Esophagus muscularis mucosa (tissue), 4 donors: ENCODE data around the gene LRRN4. TPM values are rescaled to one million over a fixed set of nuclear protein-coding genes. Genes with fewer than 3 reads are reported as not detected.

Experiments
- DNase-seq: peaks from one replicate; pipeline ENCODE4 v3.0.0-alpha.2; 2017; ENCODE audit errors: extremely low spot score
- H3K27ac ChIP-seq, 4 donors: fragments of 200-600 bp; sonication (generic); replicated peaks in 1 of 4; 1 replicate in 3 of 4; 2 replicates in 1 of 4; pipeline ENCODE4 v1.5.1; 2016 to 2019; ENCODE audit warnings: mild to moderate bottlenecking in 1 of 4
- H3K27me3 ChIP-seq, 4 donors: fragments of 200-600 bp; sonication (generic); one replicate each; pipeline versions ENCODE4 v1.5.1 to v1.6.0; 2016 to 2019
- H3K36me3 ChIP-seq, 4 donors: fragments of 200-600 bp; sonication (generic); one replicate each; pipeline ENCODE4 v1.5.1; 2016 to 2019
- H3K4me1 ChIP-seq, 4 donors: fragments of 200-600 bp; sonication (generic); one replicate each; pipeline ENCODE4 v1.5.1; 2016 to 2019
- H3K4me3 ChIP-seq, 4 donors: fragments of 200-600 bp; sonication (generic); 1 replicate in 2 of 4; 2 replicates in 2 of 4; pipeline ENCODE4 v1.5.1; 2016 to 2019; ENCODE audit warnings: mild to moderate bottlenecking in 4 of 4, moderate library complexity in 1 of 4
- H3K9me3 ChIP-seq, 4 donors: fragments of 200-600 bp; sonication (generic); 1 replicate in 3 of 4; 2 replicates in 1 of 4; pipeline ENCODE4 v1.5.1; 2016 to 2019
- CTCF ChIP-seq, 3 experiments: fragments of 200-600 bp in 2 of 3; fragments of 450-650 bp in 1 of 3; sonication (generic) in 2 of 3; IDR thresholded peaks; one replicate each; pipeline ENCODE4 v1.5.1; 2017 to 2019; ENCODE audit warnings: antibody characterized with exemption in 3 of 3, mild to moderate bottlenecking in 2 of 3, moderate library complexity in 1 of 3
- EP300 ChIP-seq: sonication (generic); formaldehyde crosslinking; IDR thresholded peaks from one replicate; pipeline ENCODE4 v1.6.1; 2017; ENCODE audit warnings: antibody characterized with exemption
- POLR2A ChIP-seq: fragments of 450-650 bp; IDR thresholded peaks from one replicate; pipeline ENCODE4 v1.6.1; 2017; ENCODE audit warnings: antibody characterized with exemption, moderate library complexity, mild to moderate bottlenecking, low read depth
- POLR2AphosphoS5 ChIP-seq, 2 donors: sonication (generic); formaldehyde crosslinking; IDR thresholded peaks; one replicate each; pipeline ENCODE4 v1.6.1; 2017; ENCODE audit warnings: antibody characterized with exemption in 2 of 2
- WGBS: methylation state at CpG from one replicate; pipeline ENCODE4 v1.1.5; 2018; 5-methylcytosine and 5-hydroxymethylcytosine counted together
- intact Hi-C: fragments of 100-400 bp; cut with DNase I; formaldehyde crosslinking; loops from one replicate; pipeline ENCODE4 v1.15.1; 2023
- small RNA-seq, 3 donors: library from RNA; depleted of rRNA; stranded (forward); fragments of <200 nt; gene quantifications; one replicate each; pipeline ENCODE3, GENCODE V24; 2016
- total RNA-seq, 4 donors: library from RNA; depleted of rRNA; stranded (reverse); fragments of >200 nt; gene quantifications; one replicate each; pipeline versions ENCODE4 v1.1.0 to v1.2.1, GENCODE V29; 2016

Gene LRRN4
- total RNA-seq, 4 donors from 2014 or later, result 0.17 to 0.42 TPM; not detected in 2

GRCh38 chr20:5999783-6000182 lies 54.1 kb downstream of the LRRN4 start:
- H3K27me3 ChIP-seq, result no peaks in the 10 kb centered on the region
- intact Hi-C loops, result no loop called here
- H3K36me3 ChIP-seq, result peaks cover 0 to 9% (median 7%) of the 10 kb centered on the region in 4 donors
- WGBS, result 93% methylated on average over 9 of the region's 9 CpGs
- H3K9me3 ChIP-seq, result no peaks in the 10 kb centered on the region
- no peak overlapping the region for H3K27ac ChIP-seq
- TF ChIP-seq POLR2A, result no peak
- TF ChIP-seq EP300, result no peak
- TF ChIP-seq CTCF (IDR thresholded peaks at IDR 0.05), result no peak
- TF ChIP-seq POLR2AphosphoS5 (IDR thresholded peaks at IDR 0.05), result no peak
- H3K4me1 ChIP-seq, result peaks cover 0 to 2% (median under 1%) of the 10 kb centered on the region in 4 donors
- no peak overlapping the region for H3K4me3 ChIP-seq
- DNase-seq, result no peak

GRCh38 chr20:5996765-5997164 lies 57.1 kb downstream of the LRRN4 start:
- intact Hi-C loops, result no loop called here
- 92% methylated on average over 1 of the region's 1 CpG for WGBS
- TF ChIP-seq CTCF (IDR thresholded peaks at IDR 0.05) (no peak), POLR2AphosphoS5 (IDR thresholded peaks at IDR 0.05) (no peak), EP300 (no peak), POLR2A (no peak)

GRCh38 chr20:5991623-5992441 lies 62.0 kb downstream of the LRRN4 start:
- intact Hi-C loops, result no loop called here
- WGBS, result 47% methylated on average over 2 of the region's 2 CpGs
- H3K9me3 ChIP-seq, result no peaks in the 10 kb centered on the region
- no peak for TF ChIP-seq POLR2AphosphoS5 (IDR thresholded peaks at IDR 0.05)
- no peak for TF ChIP-seq POLR2A
- no peak for TF ChIP-seq EP300
- no peak for TF ChIP-seq CTCF (IDR thresholded peaks at IDR 0.05)
- H3K4me1 ChIP-seq, result peaks cover 0 to 26% (median 16%) of the 10 kb centered on the region in 4 donors
- H3K4me3 ChIP-seq, result no peak overlapping the region
- peaks cover 0 to 32% (median 21%) of the 10 kb centered on the region in 4 donors for H3K36me3 ChIP-seq
- no peak for DNase-seq
- peak overlapping the region; percentile 5 to 40 (median 20) for H3K27ac ChIP-seq
- H3K27me3 ChIP-seq, result no peaks in the 10 kb centered on the region

More at GRCh38 chr20:5996765-5997164, 57.1 kb downstream of the LRRN4 start:
- H3K36me3 ChIP-seq, result peaks cover 0 to 10% (median 8%) of the 10 kb centered on the region in 4 donors
- H3K27me3 ChIP-seq, result no peaks in the 10 kb centered on the region
- H3K27ac ChIP-seq, result no peak overlapping the region
- H3K4me3 ChIP-seq, result no peak overlapping the region
- DNase-seq, result no peak
- H3K9me3 ChIP-seq, result no peaks in the 10 kb centered on the region
- peaks cover 0 to 18% (median 8%) of the 10 kb centered on the region in 4 donors for H3K4me1 ChIP-seq

GRCh38 chr20:5990946-5991345 lies 62.9 kb downstream of the LRRN4 start:
- Histone ChIP-seq H3K9me3 (no peaks in the 10 kb centered on the region), H3K27me3 (no peaks in the 10 kb centered on the region), H3K4me1 (peaks cover 0 to 26% (median 16%) of the 10 kb centered on the region in 4 donors), H3K4me3 (no peak overlapping the region), H3K36me3 (peaks cover 0 to 39% (median 23%) of the 10 kb centered on the region in 4 donors), H3K27ac (peak overlapping the region in 3 of 4 donors; percentile 18 to 62 (median 40))
- intact Hi-C loops, result no loop called here
- WGBS, result 96% methylated on average over 3 of the region's 3 CpGs
- no peak for DNase-seq
- TF ChIP-seq POLR2AphosphoS5 (IDR thresholded peaks at IDR 0.05), result no peak
- no peak for TF ChIP-seq POLR2A
- no peak for TF ChIP-seq EP300
- TF ChIP-seq CTCF (IDR thresholded peaks at IDR 0.05), result no peak

Small RNA genes within 50 kb of the gene (small RNA-seq; reads per million reads assigned to genes)
- 0 reads per million in 3 donors for gene RN7SL498P

Other genes starting within 250 kb of the LRRN4 start
- gene CHGB, start 142.6 kb downstream of the LRRN4 start, total RNA-seq, result 1 to 10 TPM in 2 of 4 donors, under 1 TPM in 2; 0.29 to 1.6 (median 0.95) TPM
- 10 to 100 TPM in 1 of 4 donors, 1 to 10 TPM in 3; 9.2 to 13.4 (median 9.7) TPM for gene TRMT6, start 103.5 kb downstream of the LRRN4 start, total RNA-seq
- 1 to 10 TPM; 4.0 to 5.6 (median 4.4) TPM for gene MCM8, start 103.4 kb downstream of the LRRN4 start, total RNA-seq
- gene CRLS1, start 47.9 kb downstream of the LRRN4 start, total RNA-seq, result 10 to 100 TPM; 36.4 to 42.8 (median 37.7) TPM
- under 1 TPM; 0.32 to 0.42 (median 0.34) TPM for gene FERMT1, start 69.0 kb upstream of the LRRN4 start, total RNA-seq